HG03439 (cell line): ENCODE measurements around the gene CCL21.
A peak's percentile ranks its signal among the peaks of the same experiment; 100 is the strongest.

ENCODE experiments used
- ATAC-seq: cut with Tn5 transposase; IDR thresholded peaks from one replicate; pipeline ENCODE4 v1.9.1; 2021; ENCODE audit warnings: mild to moderate bottlenecking, moderate library complexity; ENCODE audit not compliant: unreplicated experiment

Gene CCL21

GRCh38 chr9:34709196-34709978 lies 549 bp downstream of the CCL21 start:
- ATAC-seq: no peak

GRCh38 chr9:34707130-34707529 lies 2.8 kb downstream of the CCL21 start:
- no peak for ATAC-seq

- peak; percentile 76 for ATAC-seq
Observed at GRCh38 chr9:34701769-34702736, 7.9 kb downstream of the CCL21 start.

- ATAC-seq: no peak
Observed at GRCh38 chr9:34701023-34701768, 8.7 kb downstream of the CCL21 start.

- ATAC-seq: no peak
Observed at GRCh38 chr9:34694811-34695210, 15.1 kb downstream of the CCL21 start.

GRCh38 chr9:34693560-34693959 lies 16.4 kb downstream of the CCL21 start:
- no peak for ATAC-seq

- no peak for ATAC-seq
Observed at GRCh38 chr9:34691936-34692315, 18.0 kb downstream of the CCL21 start.

GRCh38 chr9:34690983-34691935 lies 18.7 kb downstream of the CCL21 start, which contains the start of gene CCL19:
Gene CCL19, minus strand, starts transcription at chr9:34691276. Its CDS starts 137 bp downstream, at chr9:34691139.
- ATAC-seq: no peak

GRCh38 chr9:34689512-34689911 lies 20.4 kb downstream of the CCL21 start:
- no peak for ATAC-seq

GRCh38 chr9:34689116-34689470 lies 20.8 kb downstream of the CCL21 start:
- no peak for ATAC-seq

- no peak for ATAC-seq
Observed at GRCh38 chr9:34688329-34689115, 21.4 kb downstream of the CCL21 start.

GRCh38 chr9:34687276-34688030 lies 22.5 kb downstream of the CCL21 start:
- ATAC-seq: no peak

- no peak for ATAC-seq
Observed at GRCh38 chr9:34686732-34687131, 23.2 kb downstream of the CCL21 start.

- no peak for ATAC-seq
Observed at GRCh38 chr9:34686231-34686630, 23.7 kb downstream of the CCL21 start.

- ATAC-seq: no peak
Observed at GRCh38 chr9:34685591-34685990, 24.3 kb downstream of the CCL21 start.

- no peak for ATAC-seq
Observed at GRCh38 chr9:34684816-34685215, 25.1 kb downstream of the CCL21 start.

GRCh38 chr9:34684145-34684544 lies 25.8 kb downstream of the CCL21 start:
- ATAC-seq: no peak

GRCh38 chr9:34675869-34676268 lies 34.1 kb downstream of the CCL21 start:
- no peak for ATAC-seq
